ENCODE results near the gene MEGF10.

MEGF10 gene

GRCh38 chr5:127375544-127376091 lies 85.0 kb downstream of the MEGF10 start:
- no peak overlapping the region for H3K4me3 ChIP-seq (replicated peaks; ENCODE audit: low read depth, low read length)
- H3K36me3 ChIP-seq (ENCODE audit: control insufficient read depth, insufficient read depth, low read length), result no peaks in the 10 kb centered on the region
- no peak for TF ChIP-seq CTCF (IDR thresholded peaks at IDR 0.05; ENCODE audit: insufficient read depth, low read length, poor library complexity, severe bottlenecking)
- no peaks in the 10 kb centered on the region for H3K27me3 ChIP-seq (replicated peaks; ENCODE audit: control insufficient read depth, insufficient read depth, low read length)
- DNase-seq (ENCODE audit: extremely low read depth, insufficient read length), result no peak

GRCh38 chr5:127377651-127378050 lies 87.1 kb downstream of the MEGF10 start:
- Histone ChIP-seq H3K27me3 (replicated peaks; ENCODE audit: control insufficient read depth, insufficient read depth, low read length) (no peaks in the 10 kb centered on the region), H3K4me3 (replicated peaks; ENCODE audit: low read depth, low read length) (no peak overlapping the region), H3K36me3 (ENCODE audit: control insufficient read depth, insufficient read depth, low read length) (no peaks in the 10 kb centered on the region)
- TF ChIP-seq CTCF (IDR thresholded peaks at IDR 0.05; ENCODE audit: insufficient read depth, low read length, poor library complexity, severe bottlenecking), result no peak
- no peak for DNase-seq (ENCODE audit: extremely low read depth, insufficient read length)

- no peaks in the 10 kb centered on the region for H3K27me3 ChIP-seq (replicated peaks; ENCODE audit: control insufficient read depth, insufficient read depth, low read length)
- no peak for DNase-seq (ENCODE audit: extremely low read depth, insufficient read length)
- H3K4me3 ChIP-seq (replicated peaks; ENCODE audit: low read depth, low read length), result no peak overlapping the region
- no peak for TF ChIP-seq CTCF (IDR thresholded peaks at IDR 0.05; ENCODE audit: insufficient read depth, low read length, poor library complexity, severe bottlenecking)
- no peaks in the 10 kb centered on the region for H3K36me3 ChIP-seq (ENCODE audit: control insufficient read depth, insufficient read depth, low read length)
Measured at GRCh38 chr5:127385936-127386335, 95.3 kb downstream of the MEGF10 start.

- H3K36me3 ChIP-seq (ENCODE audit: control insufficient read depth, insufficient read depth, low read length), result no peaks in the 10 kb centered on the region
- no peak for DNase-seq (ENCODE audit: extremely low read depth, insufficient read length)
- no peak overlapping the region for H3K4me3 ChIP-seq (replicated peaks; ENCODE audit: low read depth, low read length)
- no peaks in the 10 kb centered on the region for H3K27me3 ChIP-seq (replicated peaks; ENCODE audit: control insufficient read depth, insufficient read depth, low read length)
- TF ChIP-seq CTCF (IDR thresholded peaks at IDR 0.05; ENCODE audit: insufficient read depth, low read length, poor library complexity, severe bottlenecking), result no peak
Measured at GRCh38 chr5:127386557-127386956, 96.0 kb downstream of the MEGF10 start.

GRCh38 chr5:127389601-127390000 lies 99.0 kb downstream of the MEGF10 start:
- TF ChIP-seq CTCF (IDR thresholded peaks at IDR 0.05; ENCODE audit: insufficient read depth, low read length, poor library complexity, severe bottlenecking), result no peak
- no peak overlapping the region for H3K4me3 ChIP-seq (replicated peaks; ENCODE audit: low read depth, low read length)
- no peaks in the 10 kb centered on the region for H3K27me3 ChIP-seq (replicated peaks; ENCODE audit: control insufficient read depth, insufficient read depth, low read length)
- DNase-seq (ENCODE audit: extremely low read depth, insufficient read length), result no peak
- no peaks in the 10 kb centered on the region for H3K36me3 ChIP-seq (ENCODE audit: control insufficient read depth, insufficient read depth, low read length)

GRCh38 chr5:127392762-127393161 lies 102.2 kb downstream of the MEGF10 start:
- no peak for TF ChIP-seq CTCF (IDR thresholded peaks at IDR 0.05; ENCODE audit: insufficient read depth, low read length, poor library complexity, severe bottlenecking)
- no peak overlapping the region for H3K4me3 ChIP-seq (replicated peaks; ENCODE audit: low read depth, low read length)
- H3K27me3 ChIP-seq (replicated peaks; ENCODE audit: control insufficient read depth, insufficient read depth, low read length), result no peaks in the 10 kb centered on the region
- H3K36me3 ChIP-seq (ENCODE audit: control insufficient read depth, insufficient read depth, low read length), result no peaks in the 10 kb centered on the region
- no peak for DNase-seq (ENCODE audit: extremely low read depth, insufficient read length)

Measured in GM06990 (cell line).